T follicular helper cell (primary cell): Measurements from ENCODE around the gene TECPR2.

Experiments used
- DNase-seq: peaks from one replicate; pipeline ENCODE4 v3.0.0-alpha.2; 2020; ENCODE audit warnings: low read depth

Gene TECPR2

DNA sequence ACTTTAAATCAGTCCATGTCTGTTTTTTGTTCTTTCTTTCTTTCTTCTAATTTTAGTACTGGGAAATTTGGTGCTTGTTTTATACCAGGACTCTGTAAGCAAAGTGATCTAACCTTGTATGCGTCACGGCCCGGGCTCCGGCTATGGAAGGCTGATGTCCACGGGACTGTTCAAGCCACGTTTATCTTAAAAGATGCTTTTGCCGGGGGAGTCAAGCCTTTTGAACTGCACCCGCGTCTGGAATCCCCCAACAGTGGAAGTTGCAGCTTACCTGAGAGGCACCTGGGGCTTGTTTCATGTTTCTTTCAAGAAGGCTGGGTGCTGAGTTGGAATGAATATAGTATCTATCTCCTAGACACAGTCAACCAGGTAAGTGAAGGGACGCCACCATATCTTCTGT lies 62.2 kb downstream of the TECPR2 start:
- no peak for DNase-seq

GRCh38 chr14:102426796-102427195 lies 64.1 kb downstream of the TECPR2 start:
- DNase-seq, result no peak

- DNase-seq, result no peak
These were observed 64.9 kb downstream of the TECPR2 start for GRCh38 chr14:102427642-102428041.

DNA sequence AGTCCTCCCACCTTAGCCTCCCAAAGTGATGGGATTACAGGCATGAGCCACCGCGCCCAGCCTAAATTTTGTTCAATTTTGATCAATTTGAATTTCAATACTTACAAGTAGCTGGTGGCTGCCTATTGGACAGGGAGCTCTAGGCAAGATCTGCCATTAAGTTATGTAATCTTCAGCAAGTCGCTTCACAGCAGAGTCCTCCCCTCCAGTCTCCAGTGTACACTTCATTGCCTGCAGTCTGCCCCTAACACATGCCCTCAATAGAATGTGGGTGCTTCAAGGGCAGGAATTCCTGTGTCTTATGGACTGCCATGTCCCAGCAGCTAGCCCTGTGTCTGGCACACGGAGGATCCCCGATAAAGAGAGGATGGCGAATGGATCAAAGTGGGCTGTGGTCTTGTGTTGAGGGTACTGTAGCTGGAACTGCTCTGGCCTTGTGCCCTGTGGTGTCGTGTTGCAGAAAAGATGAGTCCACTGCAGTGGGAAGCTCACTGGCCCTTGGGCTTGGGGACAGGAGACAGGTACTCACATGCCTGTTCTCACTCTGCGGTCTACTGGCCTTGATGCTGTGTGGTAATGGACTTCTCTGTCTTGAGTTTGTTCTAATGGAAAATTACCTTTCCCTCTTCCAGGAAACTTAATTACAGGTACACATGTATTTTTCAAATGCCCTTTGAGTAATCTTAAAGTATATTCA lies 67.6 kb downstream of the TECPR2 start:
- DNase-seq, result no peak

GRCh38 chr14:102431751-102432150 lies 69.0 kb downstream of the TECPR2 start:
- no peak for DNase-seq

GRCh38 chr14:102434647-102435175 lies 72.0 kb downstream of the TECPR2 start:
- DNase-seq, result no peak

DNA sequence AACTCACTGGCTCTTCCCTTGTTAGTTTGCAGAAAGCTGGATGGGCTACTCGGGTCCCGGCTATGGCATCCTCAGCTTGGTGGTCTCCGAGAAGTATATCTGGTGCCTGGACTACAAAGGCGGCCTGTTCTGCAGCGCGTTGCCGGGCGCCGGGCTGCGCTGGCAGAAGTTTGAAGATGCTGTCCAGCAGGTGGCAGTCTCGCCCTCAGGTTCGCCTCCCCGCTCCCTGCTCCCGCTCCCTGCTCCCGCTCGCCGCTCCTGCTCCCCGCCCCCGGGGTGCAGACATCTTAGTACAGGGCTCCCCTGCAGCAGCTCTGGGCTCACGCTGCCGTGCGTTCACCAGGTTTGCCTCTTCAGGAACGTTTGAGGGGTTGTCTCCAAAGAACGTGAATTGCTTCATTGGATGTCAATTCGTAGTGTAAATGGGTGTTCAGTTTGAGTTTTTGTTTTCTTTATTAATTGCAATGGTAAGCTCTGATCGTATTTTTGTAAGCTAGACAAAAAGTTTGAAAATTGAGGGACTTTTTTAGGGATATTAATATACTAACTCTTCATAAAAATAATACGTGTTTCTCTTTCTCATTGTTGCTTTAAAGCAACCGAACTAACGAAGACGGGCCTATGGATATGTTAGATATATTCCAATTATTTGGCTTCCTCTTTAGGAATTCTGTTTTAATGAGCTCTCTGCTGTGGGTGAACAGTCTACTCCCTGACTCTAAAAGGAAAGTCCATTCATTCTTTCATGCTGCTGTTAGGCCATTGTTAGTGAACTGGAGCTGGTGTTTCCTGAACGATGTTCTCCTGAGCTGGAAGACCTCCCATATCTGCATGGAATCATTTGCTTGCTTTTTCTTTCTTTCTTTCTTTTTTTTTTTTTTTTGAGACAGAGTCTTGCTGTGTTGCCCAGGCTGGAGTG lies 75.5 kb downstream of the TECPR2 start:
- DNase-seq, result peak; percentile 73

GRCh38 chr14:102439556-102439955 lies 76.8 kb downstream of the TECPR2 start:
- no peak for DNase-seq

DNA sequence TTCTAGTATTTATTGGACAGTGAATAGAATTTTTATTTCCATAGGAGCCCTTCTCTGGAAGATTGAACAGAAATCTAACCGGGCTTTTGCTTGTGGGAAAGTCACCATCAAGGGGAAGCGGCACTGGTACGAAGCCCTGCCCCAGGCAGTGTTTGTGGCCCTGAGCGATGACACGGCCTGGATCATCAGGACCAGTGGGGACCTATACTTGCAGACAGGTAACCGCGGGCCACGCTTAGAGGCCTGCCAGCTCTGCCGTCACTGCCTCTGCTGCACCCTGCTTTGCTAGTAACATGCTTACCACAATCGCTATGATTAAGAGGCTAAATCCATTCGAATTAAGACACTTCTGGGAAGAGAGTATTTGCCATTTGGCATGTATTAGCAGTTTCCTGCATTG lies 77.7 kb downstream of the TECPR2 start:
- no peak for DNase-seq

GRCh38 chr14:102442241-102443211 lies 79.8 kb downstream of the TECPR2 start:
- DNase-seq, result no peak

DNA sequence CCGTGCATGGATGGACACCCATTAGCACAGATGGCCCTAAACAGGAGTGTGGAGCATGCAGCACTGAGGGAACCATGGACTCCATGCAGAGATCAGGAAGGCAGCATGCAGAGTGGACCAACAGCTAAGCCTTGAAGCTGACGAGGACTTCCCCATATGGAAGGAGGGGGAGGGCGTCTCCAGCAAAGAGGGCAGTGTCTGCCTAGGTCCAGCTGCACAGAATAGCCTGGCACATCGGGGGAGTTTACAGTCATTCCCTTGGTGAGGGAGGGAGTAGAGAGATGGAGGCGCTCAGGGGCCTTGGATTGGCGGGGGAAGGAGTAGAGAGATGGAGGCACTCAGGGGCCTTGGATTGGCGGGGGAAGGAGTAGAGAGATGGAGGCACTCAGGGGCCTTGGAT lies 82.3 kb downstream of the TECPR2 start:
- DNase-seq, result no peak

DNA sequence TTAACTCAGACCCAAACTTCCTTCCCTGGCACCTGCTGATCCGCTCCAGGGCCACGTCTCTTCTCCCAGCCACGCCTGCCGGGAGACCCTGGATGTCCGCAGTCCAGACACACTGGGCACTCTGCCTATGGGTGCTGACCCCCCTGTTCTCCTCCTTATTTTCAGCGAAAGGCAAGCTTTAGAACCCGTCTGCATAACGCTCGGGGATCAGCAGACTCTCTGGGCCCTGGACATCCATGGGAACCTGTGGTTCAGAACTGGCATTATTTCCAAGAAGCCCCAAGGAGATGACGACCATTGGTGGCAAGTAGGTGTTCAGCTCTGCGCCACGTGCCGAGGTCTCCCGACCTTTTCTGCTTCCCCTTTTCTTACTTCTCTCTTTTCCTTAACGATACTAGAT lies 82.9 kb downstream of the TECPR2 start:
- no peak for DNase-seq

DNA sequence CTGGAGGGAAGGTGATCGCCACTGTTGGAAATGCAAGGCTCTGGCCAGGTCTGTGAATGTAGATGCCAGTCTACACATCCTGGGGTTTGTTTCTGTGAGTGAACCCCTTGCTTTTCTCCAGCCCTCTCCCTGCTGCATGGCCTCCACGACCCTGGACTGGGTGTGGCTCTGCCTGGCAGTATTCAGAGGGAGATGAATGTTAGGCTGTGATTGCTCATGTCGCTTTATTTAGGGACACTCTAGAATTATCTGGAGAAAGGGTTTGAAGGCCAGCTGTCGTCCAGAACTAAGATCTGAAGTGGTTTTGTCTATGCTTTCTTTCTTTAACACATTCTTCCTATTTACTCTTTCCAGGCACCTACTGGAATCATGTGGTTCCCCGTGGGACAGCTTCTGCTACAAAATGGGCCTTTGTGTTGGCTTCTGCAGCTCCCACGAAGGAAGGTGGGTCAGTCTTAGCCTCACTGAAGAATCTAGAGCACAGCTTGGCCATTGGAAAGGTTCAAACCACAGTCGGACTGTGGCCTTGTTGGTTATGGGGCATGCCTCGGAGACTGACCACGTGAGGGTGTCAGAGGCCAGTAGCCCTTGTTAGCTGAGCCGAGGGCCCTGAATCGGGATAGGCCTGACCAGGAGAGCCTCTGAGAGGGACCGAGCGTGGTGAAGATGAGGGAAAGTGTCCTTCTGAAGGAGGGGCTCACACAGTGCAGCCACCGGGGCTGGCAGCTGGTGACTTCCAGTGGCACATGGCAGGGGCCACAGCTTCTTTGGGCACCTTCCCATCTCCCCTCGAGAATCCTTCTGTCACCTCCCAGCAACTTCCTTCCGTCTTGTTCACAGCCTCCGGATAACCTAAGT lies 87.7 kb downstream of the TECPR2 start:
- DNase-seq, result no peak

- DNase-seq, result no peak
These were observed 88.3 kb downstream of the TECPR2 start for GRCh38 chr14:102451064-102451352.

DNA sequence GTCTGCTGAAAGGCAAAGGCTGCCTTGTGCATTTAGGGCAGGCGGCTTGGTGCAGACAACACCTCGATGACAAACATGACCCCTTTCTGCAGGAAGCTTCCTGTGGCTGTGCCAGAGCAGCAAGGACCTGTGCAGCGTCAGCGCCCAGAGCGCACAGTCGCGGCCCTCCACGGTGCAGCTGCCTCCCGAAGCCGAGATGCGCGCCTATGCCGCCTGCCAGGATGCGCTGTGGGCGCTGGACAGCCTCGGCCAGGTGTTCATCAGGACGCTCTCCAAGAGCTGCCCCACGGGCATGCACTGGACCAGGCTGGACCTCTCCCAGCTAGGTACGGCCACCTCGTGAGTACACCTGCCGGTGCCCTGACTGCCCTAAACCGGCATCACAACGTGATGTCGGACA lies 89.6 kb downstream of the TECPR2 start:
- DNase-seq, result no peak

DNA sequence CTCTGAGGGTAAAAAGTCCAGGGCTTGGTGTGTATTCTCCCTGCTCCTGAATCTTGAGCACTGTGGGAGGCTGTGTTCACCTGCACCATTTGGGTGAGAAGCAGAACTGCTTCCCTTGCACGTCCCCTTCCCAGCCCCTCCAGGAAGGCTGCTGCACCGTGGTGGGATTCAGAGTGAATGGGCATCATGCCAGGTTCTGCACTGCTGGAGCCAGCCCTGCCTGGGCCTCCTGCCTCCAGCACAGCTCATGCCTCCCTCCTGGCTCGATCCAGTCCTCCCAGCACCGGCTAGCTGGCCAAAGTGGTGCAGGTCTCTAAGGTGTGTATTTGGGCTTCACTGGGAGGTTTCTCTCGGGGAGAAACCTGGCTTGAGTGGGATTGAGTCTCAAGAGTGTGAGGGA lies 92.0 kb downstream of the TECPR2 start:
- DNase-seq, result no peak

DNA sequence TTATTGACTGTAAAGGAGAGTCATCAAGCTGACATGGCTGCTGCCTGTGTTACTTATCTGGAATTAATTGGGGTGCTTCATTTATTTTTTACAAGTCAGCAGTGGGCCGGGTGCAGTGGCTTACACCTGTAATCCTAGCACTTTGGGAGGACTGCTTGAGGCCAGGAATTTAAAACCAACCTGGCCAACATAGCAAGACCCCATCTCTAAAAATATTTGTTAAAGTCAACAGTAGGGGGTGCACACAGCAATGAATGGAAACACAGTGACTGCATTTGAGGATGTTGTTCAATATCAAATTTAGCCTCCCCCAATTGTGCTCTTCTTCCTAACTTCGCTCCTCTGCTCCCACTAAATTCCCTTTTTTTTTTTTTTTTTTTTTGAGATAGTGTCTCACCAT lies 94.8 kb downstream of the TECPR2 start:
- DNase-seq, result no peak

DNA sequence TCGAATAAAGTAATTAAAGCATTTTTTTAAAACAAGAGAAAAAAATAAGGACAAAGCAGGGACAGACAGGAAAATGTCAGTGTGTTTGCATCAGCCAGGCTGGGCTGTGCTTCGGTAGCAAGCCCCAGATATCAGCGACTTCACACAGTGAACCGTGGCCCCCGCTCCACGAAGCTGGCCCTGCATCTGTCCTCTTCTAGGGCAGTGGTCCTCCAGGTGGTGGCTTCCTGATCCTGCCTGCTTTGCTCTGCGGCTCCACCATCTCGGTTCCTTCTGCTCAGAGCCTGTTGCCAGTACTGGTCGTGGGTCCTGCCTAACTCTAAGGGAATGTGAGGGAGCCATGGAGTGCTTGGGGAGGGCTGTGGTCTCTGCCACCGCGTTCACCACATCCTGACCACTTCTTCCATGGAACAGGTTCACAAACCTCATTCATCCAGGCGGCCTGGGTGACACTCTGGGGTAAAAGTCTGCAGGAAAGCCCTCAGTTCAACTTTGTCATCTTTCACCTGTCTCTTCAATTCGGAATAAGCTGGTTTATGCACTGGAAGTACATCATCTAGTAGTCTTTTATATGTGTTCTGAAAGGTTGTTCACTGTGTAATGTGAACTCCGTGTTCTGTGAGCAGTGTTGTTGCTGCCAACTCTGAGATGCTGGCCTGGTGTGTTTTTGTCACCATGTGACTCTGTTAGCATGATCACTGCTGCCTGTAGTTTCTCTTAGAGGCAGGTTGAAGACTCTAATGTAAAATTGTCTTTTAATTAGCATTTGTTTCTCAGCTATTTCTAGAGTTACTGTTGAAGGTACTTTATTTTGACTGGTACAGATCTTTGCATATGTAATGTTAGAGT lies 99.0 kb downstream of the TECPR2 start:
- DNase-seq, result no peak

- DNase-seq, result no peak
These were observed 99.7 kb downstream of the TECPR2 start for GRCh38 chr14:102462391-102462790.

- DNase-seq, result no peak
These were observed 101.3 kb downstream of the TECPR2 start for GRCh38 chr14:102464006-102464405.
